ENCODE measurements around the gene CFTR.

CFTR gene

DNA sequence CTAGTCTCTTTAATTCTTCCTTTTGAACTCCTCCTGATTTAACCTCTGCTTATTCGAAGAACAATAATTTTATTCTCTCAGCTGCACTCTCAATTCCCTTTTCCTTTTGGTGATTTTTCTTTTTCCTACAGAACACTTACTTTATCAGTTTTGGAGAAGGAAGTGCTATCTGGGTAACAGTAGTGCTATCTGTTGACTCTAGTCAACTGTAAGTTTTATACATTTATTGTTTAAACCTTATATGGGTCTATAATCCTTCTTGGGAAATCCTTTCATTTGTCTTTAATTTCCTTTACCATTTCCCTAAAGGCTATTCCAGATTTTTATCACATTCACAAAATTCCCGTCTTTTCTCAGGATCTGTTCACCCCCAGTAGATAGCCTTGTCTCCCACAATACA lies 64.2 kb downstream of the CFTR start:
- no peaks in the 10 kb centered on the region for H3K27me3 ChIP-seq (ENCODE audit: insufficient read depth, low read length)
- no peak overlapping the region for H3K4me2 ChIP-seq (ENCODE audit: low read length)
- H3K9me3 ChIP-seq (ENCODE audit: low read length), result no peaks in the 10 kb centered on the region
- no peaks in the 10 kb centered on the region for H3F3A ChIP-seq (ENCODE audit: insufficient read depth, low read length)
- no peak overlapping the region for H3K4me3 ChIP-seq (ENCODE audit: low read depth, low read length, poor library complexity, severe bottlenecking)
- H3K27ac ChIP-seq (ENCODE audit: low read depth, low read length, poor library complexity, severe bottlenecking), result no peak overlapping the region
- H2AFZ ChIP-seq (ENCODE audit: low read length), result no peak overlapping the region
- no peaks in the 10 kb centered on the region for H3K4me1 ChIP-seq (ENCODE audit: insufficient read depth, low read length, severe bottlenecking)
- H3K9ac ChIP-seq (ENCODE audit: low read length), result no peak overlapping the region
- H3K36me3 ChIP-seq (ENCODE audit: insufficient read depth, low read length), result no peaks in the 10 kb centered on the region
- H3K79me2 ChIP-seq (ENCODE audit: insufficient read depth, low read length), result no peaks in the 10 kb centered on the region
- H3K9me2 ChIP-seq (ENCODE audit: low read depth, low read length), result no peaks in the 10 kb centered on the region
- no peaks in the 10 kb centered on the region for H4K20me1 ChIP-seq (ENCODE audit: insufficient read depth, low read length)
- TF ChIP-seq, protein P1, sequence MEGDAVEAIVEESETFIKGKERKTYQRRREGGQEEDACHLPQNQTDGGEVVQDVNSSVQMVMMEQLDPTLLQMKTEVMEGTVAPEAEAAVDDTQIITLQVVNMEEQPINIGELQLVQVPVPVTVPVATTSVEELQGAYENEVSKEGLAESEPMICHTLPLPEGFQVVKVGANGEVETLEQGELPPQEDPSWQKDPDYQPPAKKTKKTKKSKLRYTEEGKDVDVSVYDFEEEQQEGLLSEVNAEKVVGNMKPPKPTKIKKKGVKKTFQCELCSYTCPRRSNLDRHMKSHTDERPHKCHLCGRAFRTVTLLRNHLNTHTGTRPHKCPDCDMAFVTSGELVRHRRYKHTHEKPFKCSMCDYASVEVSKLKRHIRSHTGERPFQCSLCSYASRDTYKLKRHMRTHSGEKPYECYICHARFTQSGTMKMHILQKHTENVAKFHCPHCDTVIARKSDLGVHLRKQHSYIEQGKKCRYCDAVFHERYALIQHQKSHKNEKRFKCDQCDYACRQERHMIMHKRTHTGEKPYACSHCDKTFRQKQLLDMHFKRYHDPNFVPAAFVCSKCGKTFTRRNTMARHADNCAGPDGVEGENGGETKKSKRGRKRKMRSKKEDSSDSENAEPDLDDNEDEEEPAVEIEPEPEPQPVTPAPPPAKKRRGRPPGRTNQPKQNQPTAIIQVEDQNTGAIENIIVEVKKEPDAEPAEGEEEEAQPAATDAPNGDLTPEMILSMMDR (IDR thresholded peaks at IDR 0.05; ENCODE audit: low read length), result no peak
- TF ChIP-seq EZH2 (IDR thresholded peaks at IDR 0.05; ENCODE audit: borderline replicate concordance, low read length), result no peak

- H3K36me3 ChIP-seq (ENCODE audit: insufficient read depth, low read length), result no peaks in the 10 kb centered on the region
- no peaks in the 10 kb centered on the region for H3K79me2 ChIP-seq (ENCODE audit: insufficient read depth, low read length)
- H3K27me3 ChIP-seq (ENCODE audit: insufficient read depth, low read length), result no peaks in the 10 kb centered on the region
- TF ChIP-seq, protein P1 (IDR thresholded peaks at IDR 0.05; ENCODE audit: low read length), result no peak
- TF ChIP-seq EZH2 (IDR thresholded peaks at IDR 0.05; ENCODE audit: borderline replicate concordance, low read length), result no peak
- no peak overlapping the region for H3K4me3 ChIP-seq (ENCODE audit: low read depth, low read length, poor library complexity, severe bottlenecking)
- H2AFZ ChIP-seq (ENCODE audit: low read length), result no peak overlapping the region
- H4K20me1 ChIP-seq (ENCODE audit: insufficient read depth, low read length), result no peaks in the 10 kb centered on the region
- H3K9ac ChIP-seq (ENCODE audit: low read length), result no peak overlapping the region
- no peak overlapping the region for H3K27ac ChIP-seq (ENCODE audit: low read depth, low read length, poor library complexity, severe bottlenecking)
- H3K9me2 ChIP-seq (ENCODE audit: low read depth, low read length), result no peaks in the 10 kb centered on the region
- no peaks in the 10 kb centered on the region for H3K4me1 ChIP-seq (ENCODE audit: insufficient read depth, low read length, severe bottlenecking)
- no peaks in the 10 kb centered on the region for H3K9me3 ChIP-seq (ENCODE audit: low read length)
- H3F3A ChIP-seq (ENCODE audit: insufficient read depth, low read length), result no peaks in the 10 kb centered on the region
- no peak overlapping the region for H3K4me2 ChIP-seq (ENCODE audit: low read length)
Measured at GRCh38 chr7:117548035-117548434, 68.2 kb downstream of the CFTR start.

- Histone ChIP-seq H3K4me1 (ENCODE audit: insufficient read depth, low read length, severe bottlenecking) (no peaks in the 10 kb centered on the region), H3K27ac (ENCODE audit: low read depth, low read length, poor library complexity, severe bottlenecking) (no peak overlapping the region), H3K9ac (ENCODE audit: low read length) (no peak overlapping the region), H3K79me2 (ENCODE audit: insufficient read depth, low read length) (no peaks in the 10 kb centered on the region), H4K20me1 (ENCODE audit: insufficient read depth, low read length) (no peaks in the 10 kb centered on the region), H3F3A (ENCODE audit: insufficient read depth, low read length) (no peaks in the 10 kb centered on the region), H3K9me2 (ENCODE audit: low read depth, low read length) (no peaks in the 10 kb centered on the region), H3K4me3 (ENCODE audit: low read depth, low read length, poor library complexity, severe bottlenecking) (no peak overlapping the region), H3K9me3 (ENCODE audit: low read length) (no peaks in the 10 kb centered on the region), H2AFZ (ENCODE audit: low read length) (no peak overlapping the region), H3K36me3 (ENCODE audit: insufficient read depth, low read length) (no peaks in the 10 kb centered on the region), H3K27me3 (ENCODE audit: insufficient read depth, low read length) (no peaks in the 10 kb centered on the region), H3K4me2 (ENCODE audit: low read length) (no peak overlapping the region)
- TF ChIP-seq EZH2 (IDR thresholded peaks at IDR 0.05; ENCODE audit: borderline replicate concordance, low read length), result no peak
- TF ChIP-seq, protein P1 (IDR thresholded peaks at IDR 0.05; ENCODE audit: low read length), result no peak
Measured at GRCh38 chr7:117550625-117551024, 70.8 kb downstream of the CFTR start.

All from OCI-LY1 (cell line).